ENCODE data around the gene ZNF157.

Gene ZNF157

GRCh38 chrX:47390780-47391179 lies 20.4 kb downstream of the ZNF157 start:
- Histone ChIP-seq H3K4me3 (ENCODE audit: low read depth, low read length) (no peak overlapping the region), H3K4me2 (ENCODE audit: low read length) (no peak overlapping the region), H3K9ac (no peak overlapping the region), H3K4me1 (no peaks in the 10 kb centered on the region), H3K9me3 (ENCODE audit: control insufficient read depth, low read length) (no peaks in the 10 kb centered on the region), H3K36me3 (ENCODE audit: control insufficient read depth, insufficient read depth, low read length) (no peaks in the 10 kb centered on the region), H3K79me2 (no peaks in the 10 kb centered on the region), H2AFZ (no peak overlapping the region), H3K27ac (no peak overlapping the region), H3K27me3 (ENCODE audit: control insufficient read depth, insufficient read depth, low read length) (no peaks in the 10 kb centered on the region)
- no peak for TF ChIP-seq CTCF (IDR thresholded peaks at IDR 0.05)

- Histone ChIP-seq H3K9me3 (ENCODE audit: control insufficient read depth, low read length) (no peaks in the 10 kb centered on the region), H3K27ac (no peak overlapping the region), H3K4me2 (ENCODE audit: low read length) (no peak overlapping the region)
These were observed 42.8 kb downstream of the ZNF157 start for GRCh38 chrX:47413179-47413594.

GRCh38 chrX:47420265-47420664 lies 49.9 kb downstream of the ZNF157 start:
- H3K9me3 ChIP-seq (ENCODE audit: control insufficient read depth, low read length), result no peaks in the 10 kb centered on the region
- no peaks in the 10 kb centered on the region for H3K27me3 ChIP-seq (ENCODE audit: control insufficient read depth, insufficient read depth, low read length)
- no peak overlapping the region for H2AFZ ChIP-seq
- H3K36me3 ChIP-seq (ENCODE audit: control insufficient read depth, insufficient read depth, low read length), result no peaks in the 10 kb centered on the region
- H3K9ac ChIP-seq, result no peak overlapping the region
- no peak overlapping the region for H3K27ac ChIP-seq
- no peaks in the 10 kb centered on the region for H3K79me2 ChIP-seq
- no peaks in the 10 kb centered on the region for H3K4me1 ChIP-seq
- TF ChIP-seq CTCF (IDR thresholded peaks at IDR 0.05), result no peak
- H3K4me3 ChIP-seq (ENCODE audit: low read depth, low read length), result no peak overlapping the region
- H3K4me2 ChIP-seq (ENCODE audit: low read length), result no peak overlapping the region

More at GRCh38 chrX:47413179-47413594, 42.8 kb downstream of the ZNF157 start:
- Histone ChIP-seq H3K79me2 (no peaks in the 10 kb centered on the region), H3K27me3 (ENCODE audit: control insufficient read depth, insufficient read depth, low read length) (no peaks in the 10 kb centered on the region), H3K4me1 (no peaks in the 10 kb centered on the region), H2AFZ (no peak overlapping the region), H3K36me3 (ENCODE audit: control insufficient read depth, insufficient read depth, low read length) (no peaks in the 10 kb centered on the region), H3K9ac (no peak overlapping the region), H3K4me3 (ENCODE audit: low read depth, low read length) (no peak overlapping the region)
- TF ChIP-seq CTCF (IDR thresholded peaks at IDR 0.05), result no peak

DNA sequence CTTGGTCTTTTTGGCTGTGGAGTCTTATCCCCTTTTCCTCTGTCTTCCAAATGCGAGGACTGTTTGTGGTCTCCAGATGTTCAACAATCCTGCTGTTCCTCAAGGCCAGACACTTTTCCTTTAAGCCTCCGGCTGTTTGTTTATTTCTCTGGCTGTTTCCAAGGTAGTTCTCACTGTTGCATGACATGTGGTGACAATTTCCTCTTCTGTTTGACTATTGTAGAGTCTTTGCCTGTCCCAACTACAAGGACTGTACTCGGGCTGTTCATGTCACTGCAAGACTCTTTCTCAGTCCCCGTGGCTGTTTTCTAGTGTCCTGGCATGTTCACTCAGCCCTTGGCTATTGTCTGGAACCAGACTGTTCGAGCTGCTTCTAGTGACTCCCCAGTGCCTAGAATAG lies 50.6 kb downstream of the ZNF157 start:
- H3K27me3 ChIP-seq (ENCODE audit: control insufficient read depth, insufficient read depth, low read length), result no peaks in the 10 kb centered on the region
- no peak overlapping the region for H3K27ac ChIP-seq
- no peak for TF ChIP-seq CTCF (IDR thresholded peaks at IDR 0.05)
- no peaks in the 10 kb centered on the region for H3K36me3 ChIP-seq (ENCODE audit: control insufficient read depth, insufficient read depth, low read length)
- H3K9ac ChIP-seq, result no peak overlapping the region
- no peaks in the 10 kb centered on the region for H3K4me1 ChIP-seq
- H3K79me2 ChIP-seq, result no peaks in the 10 kb centered on the region
- H3K4me3 ChIP-seq (ENCODE audit: low read depth, low read length), result no peak overlapping the region
- no peak overlapping the region for H3K4me2 ChIP-seq (ENCODE audit: low read length)
- no peaks in the 10 kb centered on the region for H3K9me3 ChIP-seq (ENCODE audit: control insufficient read depth, low read length)
- H2AFZ ChIP-seq, result no peak overlapping the region

- H3K4me3 ChIP-seq (ENCODE audit: low read depth, low read length), result no peak overlapping the region
These were observed 52.1 kb downstream of the ZNF157 start for GRCh38 chrX:47422444-47422843.

More at GRCh38 chrX:47422444-47422843, 52.1 kb downstream of the ZNF157 start:
- no peak overlapping the region for H3K27ac ChIP-seq
- no peaks in the 10 kb centered on the region for H3K27me3 ChIP-seq (ENCODE audit: control insufficient read depth, insufficient read depth, low read length)
- no peaks in the 10 kb centered on the region for H3K36me3 ChIP-seq (ENCODE audit: control insufficient read depth, insufficient read depth, low read length)
- no peak overlapping the region for H3K9ac ChIP-seq
- peaks cover 3% of the 10 kb centered on the region for H3K4me1 ChIP-seq
- H3K79me2 ChIP-seq, result no peaks in the 10 kb centered on the region
- no peak overlapping the region for H2AFZ ChIP-seq
- TF ChIP-seq CTCF (IDR thresholded peaks at IDR 0.05), result no peak
- no peaks in the 10 kb centered on the region for H3K9me3 ChIP-seq (ENCODE audit: control insufficient read depth, low read length)
- no peak overlapping the region for H3K4me2 ChIP-seq (ENCODE audit: low read length)
